Cardiac fibroblast (primary cell): ENCODE data around the gene ALPL.

ENCODE experiments used
- DNase-seq, 2 donors: peaks; one replicate each; pipeline versions ENCODE4 v3.0.0 to v3.0.0-alpha.2; 2010; ENCODE audit warnings: low read depth in 2 of 2
- H3K4me3 ChIP-seq, 2 donors: replicated peaks in 1 of 2; 1 replicate in 1 of 2; 2 replicates in 1 of 2; pipeline ENCODE4 v1.5.1; 2011; ENCODE audit warnings: low read depth in 2 of 2, low read length in 2 of 2, mild to moderate bottlenecking in 2 of 2, moderate library complexity in 1 of 2
- CTCF ChIP-seq: IDR thresholded peaks from one replicate; pipeline ENCODE4 v1.5.1; 2011; ENCODE audit warnings: low read depth, mild to moderate bottlenecking, low read length, inconsistent platforms

Gene ALPL

DNA sequence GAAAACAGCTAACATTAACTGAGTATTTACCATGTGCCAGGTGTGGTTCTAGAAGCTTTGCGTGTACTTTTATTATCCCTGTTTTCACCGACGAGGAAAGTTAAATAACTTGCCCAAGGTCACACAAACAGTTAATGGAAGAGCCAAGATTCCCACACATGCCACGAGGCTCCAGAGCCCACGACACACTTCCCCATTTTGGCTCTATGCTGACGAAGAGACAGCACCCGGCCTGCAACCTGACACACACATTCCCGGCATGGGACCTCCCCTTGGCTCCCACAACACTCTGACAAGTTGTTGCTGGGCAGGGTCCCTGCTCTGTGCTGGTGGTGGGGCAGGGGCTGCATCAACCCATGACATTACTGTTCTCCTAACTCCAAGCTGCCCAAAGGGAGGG lies 107.1 kb downstream of the ALPL start:
- no peak for DNase-seq
- TF ChIP-seq CTCF, result no peak
- H3K4me3 ChIP-seq, result no peak overlapping the region

- no peak for TF ChIP-seq CTCF
- H3K4me3 ChIP-seq, result no peak overlapping the region
- DNase-seq, result no peak
These were observed 108.0 kb downstream of the ALPL start for GRCh38 chr1:21617126-21617738.

DNA sequence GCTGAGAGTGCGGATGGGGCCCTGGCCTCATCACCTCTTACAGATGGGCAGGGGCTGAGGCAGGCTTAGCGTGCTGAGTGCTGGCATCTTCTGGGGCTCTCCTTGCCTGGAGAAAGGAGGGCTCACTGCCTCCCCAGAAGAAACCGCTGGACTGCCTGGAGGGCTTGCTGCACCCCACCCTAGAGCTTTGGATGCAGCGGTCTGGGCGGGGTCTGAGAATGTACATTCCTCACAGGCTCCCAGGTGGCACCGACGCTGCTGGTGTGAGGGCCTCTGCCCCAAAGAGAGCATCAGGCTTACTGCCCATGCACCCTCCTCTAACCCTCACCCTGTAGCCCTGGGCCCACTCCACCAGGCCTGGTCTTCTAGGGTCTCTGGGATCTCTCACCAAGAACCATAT lies 108.8 kb downstream of the ALPL start:
- no peak for DNase-seq
- TF ChIP-seq CTCF, result no peak
- H3K4me3 ChIP-seq, result no peak overlapping the region

GRCh38 chr1:21618561-21619374 lies 109.5 kb downstream of the ALPL start:
- H3K4me3 ChIP-seq, result no peak overlapping the region
- TF ChIP-seq CTCF, result no peak
- DNase-seq, result no peak

DNA sequence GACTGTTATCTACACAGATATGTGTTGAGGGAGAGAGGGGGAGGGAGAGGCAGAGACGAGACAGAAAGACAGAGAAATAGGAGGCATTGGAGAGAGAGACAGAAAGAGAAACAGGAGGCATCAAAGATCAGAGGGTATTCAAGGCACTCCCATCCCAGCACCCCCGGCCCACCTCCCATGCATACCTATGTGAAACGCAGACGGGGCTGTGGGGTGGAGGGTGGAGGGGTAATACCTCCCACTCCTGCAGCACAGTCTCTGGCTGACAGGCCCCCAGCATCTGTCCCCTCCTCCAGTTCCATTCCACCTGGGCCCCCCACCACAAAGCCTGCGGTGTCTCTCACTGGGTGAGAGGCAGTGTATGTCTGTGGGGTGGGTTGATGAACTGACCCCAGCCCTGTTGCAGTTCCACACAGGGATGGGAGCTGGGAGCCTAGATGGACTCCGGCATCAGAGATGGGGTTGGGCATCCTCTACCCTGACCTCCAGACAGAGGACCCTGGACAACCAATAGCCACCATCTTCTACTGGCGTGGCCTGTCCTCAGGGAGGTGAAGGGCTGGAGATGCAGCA lies 110.2 kb downstream of the ALPL start:
- H3K4me3 ChIP-seq, result no peak overlapping the region
- no peak for DNase-seq
- no peak for TF ChIP-seq CTCF

DNA sequence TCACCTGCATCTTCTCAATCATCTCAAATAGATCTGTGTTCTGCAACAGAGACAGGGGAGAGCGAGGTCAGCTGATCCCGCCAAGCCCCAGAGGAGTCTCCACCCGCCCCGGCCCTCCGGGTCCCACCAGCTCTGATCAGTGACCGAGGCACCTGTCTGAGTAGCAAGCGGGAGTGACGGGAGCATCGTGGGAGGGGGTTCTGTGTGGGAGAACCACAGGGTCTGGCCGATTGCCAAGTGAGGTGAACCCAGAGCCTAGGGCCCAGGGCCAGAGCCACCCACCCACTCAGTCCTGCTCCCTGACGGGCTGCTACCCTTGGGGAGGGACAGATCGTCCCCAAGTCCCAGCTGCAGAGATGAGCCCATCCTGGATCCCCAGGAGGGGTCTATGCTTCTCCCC lies 110.8 kb downstream of the ALPL start:
- no peak for DNase-seq
- no peak for TF ChIP-seq CTCF
- H3K4me3 ChIP-seq, result no peak overlapping the region
